Measurements from ENCODE around the gene TSPAN18.

TSPAN18 gene

GRCh38 chr11:44930588-44931302, 204.0 kb downstream of the TSPAN18 start:
- no peak for DNase-seq

DNA sequence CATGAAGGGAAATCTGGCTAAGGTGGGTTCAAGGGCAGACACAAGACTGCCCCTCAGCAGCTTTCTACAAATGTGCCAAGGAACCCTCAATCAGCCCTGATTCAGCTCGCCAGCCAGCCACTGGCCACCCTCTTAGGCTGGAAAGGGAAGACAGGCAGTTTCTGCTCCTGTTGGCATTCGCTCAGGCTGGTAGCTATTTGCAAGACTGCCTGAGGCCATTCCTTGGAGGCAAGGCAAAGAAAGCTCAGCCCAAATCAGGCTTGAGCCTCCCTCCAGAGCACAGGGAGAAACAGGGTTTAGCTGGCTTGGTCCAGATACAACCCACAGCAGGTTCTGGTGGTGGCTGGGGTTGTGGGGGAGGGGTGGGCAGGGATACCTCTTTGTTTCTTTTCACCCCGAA, 204.7 kb downstream of the TSPAN18 start:
- DNase-seq: no peak

DNA sequence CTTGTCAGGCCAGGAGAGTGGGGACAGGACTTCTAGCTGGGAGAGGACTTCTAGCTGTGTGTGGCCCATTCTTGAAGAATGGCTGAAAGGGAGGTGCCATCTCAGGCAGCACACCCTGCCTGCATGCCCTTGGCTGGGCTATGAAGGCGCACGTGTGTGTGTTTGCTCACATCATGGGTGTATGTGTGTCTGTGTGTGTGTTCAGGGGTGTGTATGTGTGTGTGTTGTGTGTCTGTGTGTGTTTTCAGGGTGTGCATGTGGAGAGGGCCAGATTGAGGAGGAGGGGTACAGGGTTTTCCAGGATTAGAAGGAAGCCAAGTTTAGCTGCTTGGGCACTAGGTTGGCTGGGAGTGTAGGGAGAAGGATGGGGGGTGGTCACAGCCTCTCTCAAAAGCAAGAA, 207.3 kb downstream of the TSPAN18 start:
- DNase-seq: no peak

DNA sequence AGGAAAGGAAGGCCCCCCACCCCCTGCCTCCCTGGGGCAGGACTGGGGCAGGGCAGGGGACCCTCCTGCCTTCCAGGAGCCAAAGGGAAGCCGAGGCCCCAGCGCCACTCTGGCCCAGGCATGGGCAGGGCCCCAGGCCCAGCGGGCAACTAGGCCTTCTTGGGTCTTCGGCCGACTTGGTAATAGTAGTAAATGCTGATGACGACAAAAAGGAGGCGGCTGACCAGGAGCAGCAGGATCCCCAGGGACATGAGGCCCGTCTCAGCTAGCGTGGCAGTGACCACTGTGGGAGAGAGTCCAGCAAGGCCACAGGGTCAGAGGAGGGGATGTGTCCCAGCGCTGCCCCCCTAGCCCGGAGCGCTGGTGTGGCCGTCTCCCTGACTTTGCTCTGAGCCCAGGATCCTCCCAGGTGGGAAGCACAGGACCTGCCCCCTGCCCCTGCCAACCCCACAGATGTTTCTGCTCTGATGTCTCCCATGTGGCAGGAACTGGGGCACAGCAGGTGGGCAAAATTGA, 208.0 kb downstream of the TSPAN18 start:
- no peak for DNase-seq

DNA sequence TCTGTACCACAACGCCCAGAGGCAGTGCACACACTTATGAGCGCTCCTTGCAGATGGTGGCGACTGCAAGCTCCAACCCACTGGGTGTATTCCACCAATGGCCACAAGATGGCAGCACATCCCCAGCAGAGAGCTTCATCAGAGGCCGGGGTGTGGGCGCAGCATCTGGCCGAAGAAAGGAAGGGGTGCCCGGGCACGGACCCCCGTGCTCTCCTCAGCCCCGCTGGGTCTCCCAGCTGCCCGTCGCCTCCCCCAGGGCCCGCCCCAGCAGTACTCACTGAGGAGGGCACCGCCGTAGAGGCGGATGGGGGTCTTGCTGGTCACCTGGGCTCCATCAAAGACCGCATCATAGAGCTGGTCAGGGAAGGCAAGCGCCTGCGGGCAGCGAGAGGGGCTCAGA, 209.8 kb downstream of the TSPAN18 start:
- DNase-seq: no peak

DNA sequence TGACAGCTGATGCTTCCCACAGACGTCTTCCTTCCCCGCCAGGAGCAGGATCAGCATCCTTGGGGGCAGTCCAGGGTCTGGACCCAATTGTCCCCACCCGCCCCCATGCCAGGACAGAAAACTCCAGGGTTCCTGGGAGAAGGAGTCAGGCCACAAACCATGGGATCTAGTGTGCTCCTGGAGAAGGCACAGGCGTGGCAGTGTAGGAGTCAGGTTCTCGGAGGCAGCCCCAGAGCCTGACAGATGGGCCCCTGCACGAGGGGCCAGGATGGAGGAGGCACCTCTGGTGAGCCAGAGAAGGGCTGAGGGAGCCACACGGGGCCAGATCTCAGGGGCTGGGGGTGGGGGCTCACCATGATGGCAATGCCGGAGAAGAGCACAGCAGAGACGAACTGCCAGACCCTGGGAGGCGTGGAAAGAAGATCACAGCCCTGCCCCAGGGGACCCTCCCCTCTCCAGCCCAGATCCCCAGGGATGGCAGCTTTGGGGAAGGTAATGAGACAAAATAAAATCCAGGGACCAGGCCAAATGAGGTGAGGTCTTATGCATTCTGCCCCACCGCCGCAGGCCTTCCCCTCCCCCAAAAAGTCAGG, 210.3 kb downstream of the TSPAN18 start:
- DNase-seq: no peak

- DNase-seq: no peak
Measured at GRCh38 chr11:44938066-44938691, 211.4 kb downstream of the TSPAN18 start.

GRCh38 chr11:44939673-44940395, 213.1 kb downstream of the TSPAN18 start:
- no peak for DNase-seq

GRCh38 chr11:44940404-44940803, 213.6 kb downstream of the TSPAN18 start:
- no peak for DNase-seq

DNA sequence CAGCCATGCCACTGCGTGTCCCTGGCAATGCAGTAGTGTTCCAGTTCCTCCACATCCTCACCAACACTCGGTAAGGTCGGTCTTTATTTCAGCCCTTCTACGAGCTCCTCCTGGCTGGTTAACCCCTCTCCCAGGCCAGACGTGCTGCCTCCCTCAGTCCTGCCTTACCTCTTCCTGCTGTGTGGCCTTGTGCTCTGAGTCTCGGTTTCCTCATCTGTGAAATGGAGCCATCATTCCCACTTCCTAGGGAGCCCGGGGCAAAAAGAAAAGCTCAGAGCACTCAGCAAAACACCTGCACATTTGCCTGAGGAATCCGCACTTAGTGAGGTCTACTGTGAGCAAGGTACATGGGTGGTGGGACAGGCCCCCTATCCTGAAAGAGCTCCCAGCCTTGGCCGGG, 214.1 kb downstream of the TSPAN18 start:
- no peak for DNase-seq

- DNase-seq: no peak
Measured at GRCh38 chr11:44941259-44942021, 214.7 kb downstream of the TSPAN18 start.

GRCh38 chr11:44942029-44942955, 215.5 kb downstream of the TSPAN18 start:
- no peak for DNase-seq

DNA sequence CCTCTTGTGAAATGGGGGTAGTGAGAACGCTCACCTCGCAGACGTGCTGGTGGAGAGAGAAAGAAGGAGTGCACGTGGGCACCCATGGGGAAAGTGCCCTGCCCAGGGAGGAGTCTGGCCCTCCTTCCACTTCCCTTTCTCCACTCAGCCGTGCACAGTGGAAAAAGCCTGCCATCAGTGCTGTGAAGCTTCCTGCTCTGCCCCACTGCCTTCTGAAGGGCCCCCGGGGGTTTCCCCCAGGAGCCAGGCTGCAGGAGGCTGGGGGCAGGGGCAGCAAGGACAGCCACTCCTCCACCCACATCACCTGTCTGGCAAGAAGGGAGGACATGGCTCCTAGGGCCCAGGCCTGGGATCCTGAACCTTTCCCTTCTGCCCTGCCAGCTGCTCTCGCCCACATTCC, 216.4 kb downstream of the TSPAN18 start:
- no peak for DNase-seq

DNA sequence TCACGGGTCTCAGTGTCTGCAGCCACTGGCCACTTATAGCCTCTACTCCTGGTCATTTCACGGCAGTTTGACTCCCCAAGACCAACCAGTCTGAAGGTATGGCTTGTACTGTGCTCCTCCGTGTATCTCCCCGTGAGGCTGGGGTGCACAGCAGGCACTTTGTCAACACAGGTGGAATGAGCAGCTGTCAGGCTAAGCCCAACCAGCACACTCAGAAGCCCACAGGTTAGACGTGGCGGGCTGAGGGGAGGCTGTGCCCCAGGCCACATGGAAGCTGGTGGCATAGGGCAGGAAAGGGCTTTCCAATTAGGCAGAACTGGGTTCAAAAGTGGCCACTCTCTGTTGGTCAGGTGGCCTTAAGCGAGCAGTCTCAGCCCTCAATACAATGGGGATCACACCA, 216.9 kb downstream of the TSPAN18 start:
- DNase-seq: no peak

GRCh38 chr11:44944181-44944852, 217.6 kb downstream of the TSPAN18 start:
- DNase-seq: no peak

DNA sequence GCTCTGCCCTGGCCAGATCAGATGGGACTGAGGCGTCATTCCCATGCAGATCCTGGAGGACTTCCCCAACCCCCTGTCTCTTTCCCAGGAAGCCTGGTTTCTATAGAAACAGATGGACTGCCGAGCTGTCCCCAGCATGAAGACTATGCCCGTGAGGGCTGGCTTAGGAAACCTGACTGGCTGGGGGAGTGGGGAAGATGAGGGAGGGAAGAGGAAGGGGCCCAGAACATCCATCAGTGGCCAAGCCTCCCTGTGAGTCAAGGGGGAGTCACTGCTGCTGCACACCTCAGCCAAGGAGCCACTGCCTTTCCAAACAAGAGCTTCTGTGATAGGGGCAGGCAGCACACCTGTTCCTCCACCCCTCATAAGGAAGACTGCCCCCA, 218.1 kb downstream of the TSPAN18 start:
- no peak for DNase-seq

DNA sequence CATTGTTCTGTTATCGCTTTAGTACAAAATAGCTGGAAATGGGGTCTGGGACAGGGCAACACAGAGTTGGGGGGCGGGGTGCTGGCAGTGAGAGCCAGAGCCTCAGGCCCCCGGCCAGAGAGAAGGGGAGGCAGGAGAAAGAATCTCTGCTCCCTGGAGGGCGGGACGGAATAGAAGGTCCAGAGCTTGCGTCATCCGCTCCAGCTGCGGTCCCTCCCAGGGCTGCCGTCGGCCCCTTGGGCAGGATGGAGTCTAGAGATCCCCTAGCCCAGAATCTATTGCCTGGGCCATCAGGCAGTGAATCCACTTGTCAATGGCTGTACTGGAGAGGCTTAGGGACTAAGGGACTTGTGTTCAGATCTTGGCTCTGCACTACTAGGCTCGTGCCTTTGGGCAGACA, 218.9 kb downstream of the TSPAN18 start:
- no peak for DNase-seq

DNA sequence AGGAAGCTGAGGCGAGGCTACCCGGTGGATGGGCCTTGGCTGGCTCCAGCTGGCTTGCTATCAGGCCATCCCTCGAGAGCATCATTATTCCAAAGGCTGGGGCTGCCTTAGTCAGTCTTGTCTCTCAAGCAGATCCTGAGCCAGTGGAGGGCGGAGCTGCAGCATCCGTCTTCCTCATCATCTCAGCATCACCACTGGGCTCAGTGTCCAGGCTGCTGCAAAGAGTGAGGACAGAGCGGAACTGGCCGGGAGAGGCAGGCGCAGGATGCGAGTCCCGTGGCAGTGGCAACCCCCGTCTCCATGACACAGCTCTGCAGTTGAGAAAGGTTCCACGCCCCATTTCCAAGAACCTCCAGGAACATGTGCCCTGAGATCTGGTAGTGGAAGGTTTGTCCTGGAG, 219.5 kb downstream of the TSPAN18 start:
- DNase-seq: no peak

DNA sequence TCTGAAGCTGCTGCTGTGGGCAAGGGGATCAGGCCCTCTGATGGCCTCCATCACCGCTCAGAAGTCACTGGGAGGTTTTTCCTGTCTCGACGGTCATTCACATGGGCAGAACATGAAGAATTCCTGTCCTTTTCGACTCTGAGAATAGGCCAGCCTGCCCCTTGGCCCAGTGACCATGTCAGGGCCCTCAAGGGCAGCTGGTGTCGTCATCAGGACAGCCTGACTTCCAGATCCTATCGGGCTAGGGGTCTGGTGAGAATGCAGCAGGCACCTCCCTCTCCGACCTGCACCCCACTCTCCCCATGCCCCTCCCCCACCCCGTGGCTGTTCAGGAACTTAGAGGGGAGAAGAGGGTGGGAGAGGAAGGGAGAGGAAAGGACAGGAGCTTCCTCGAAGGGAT, 220.4 kb downstream of the TSPAN18 start:
- DNase-seq: no peak

DNA sequence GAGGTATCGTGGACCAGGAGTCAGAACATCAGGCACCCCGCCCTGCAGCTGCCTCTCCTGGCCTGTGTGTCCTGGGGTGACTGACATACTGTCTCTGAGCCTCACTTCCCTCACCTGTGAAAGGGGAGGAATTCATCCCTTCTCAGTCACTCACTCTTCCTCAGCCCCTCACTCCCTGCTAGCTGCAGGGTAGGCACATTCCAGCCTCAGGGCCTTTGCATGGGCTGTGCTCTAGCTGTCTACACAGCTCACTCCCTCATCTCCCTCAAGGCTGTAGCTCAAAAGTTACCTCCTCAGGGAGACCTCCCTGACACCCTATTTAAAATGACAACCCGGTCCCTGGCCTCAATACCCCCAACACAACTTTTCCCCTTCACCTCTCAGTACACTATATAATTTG, 221.4 kb downstream of the TSPAN18 start:
- no peak for DNase-seq
